H54 (cell line): ENCODE measurements around the gene PROX1.

Experiments
- DNase-seq: peaks from one replicate; pipeline ENCODE4 v3.0.0; 2011; ENCODE audit warnings: low spot score, mixed read lengths; ENCODE audit not compliant: insufficient read length
- FAIRE-seq: peaks from 3 replicates; lab custom pipeline; 2011; peaks lifted over from hg19 to GRCh38; lab: Jason Lieb, UNC
- POLR2A ChIP-seq: IDR thresholded peaks from 2 replicates; pipeline ENCODE4 v1.6.1; 2011; ENCODE audit warnings: low read depth, mild to moderate bottlenecking, low read length

The PROX1 gene

DNA sequence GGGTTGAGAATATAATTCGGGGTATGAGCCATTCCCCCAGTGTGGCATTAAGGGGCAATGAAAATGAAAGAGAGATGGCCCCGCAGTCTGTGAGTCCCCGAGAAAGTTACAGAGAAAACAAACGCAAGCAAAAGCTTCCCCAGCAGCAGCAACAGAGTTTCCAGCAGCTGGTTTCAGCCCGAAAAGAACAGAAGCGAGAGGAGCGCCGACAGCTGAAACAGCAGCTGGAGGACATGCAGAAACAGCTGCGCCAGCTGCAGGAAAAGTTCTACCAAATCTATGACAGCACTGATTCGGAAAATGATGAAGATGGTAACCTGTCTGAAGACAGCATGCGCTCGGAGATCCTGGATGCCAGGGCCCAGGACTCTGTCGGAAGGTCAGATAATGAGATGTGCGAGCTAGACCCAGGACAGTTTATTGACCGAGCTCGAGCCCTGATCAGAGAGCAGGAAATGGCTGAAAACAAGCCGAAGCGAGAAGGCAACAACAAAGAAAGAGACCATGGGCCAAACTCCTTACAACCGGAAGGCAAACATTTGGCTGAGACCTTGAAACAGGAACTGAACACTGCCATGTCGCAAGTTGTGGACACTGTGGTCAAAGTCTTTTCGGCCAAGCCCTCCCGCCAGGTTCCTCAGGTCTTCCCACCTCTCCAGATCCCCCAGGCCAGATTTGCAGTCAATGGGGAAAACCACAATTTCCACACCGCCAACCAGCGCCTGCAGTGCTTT is 9.4 kb downstream of the PROX1 start:
- DNase-seq (no peak), FAIRE-seq (no peak)
- TF ChIP-seq POLR2A: no peak

DNA sequence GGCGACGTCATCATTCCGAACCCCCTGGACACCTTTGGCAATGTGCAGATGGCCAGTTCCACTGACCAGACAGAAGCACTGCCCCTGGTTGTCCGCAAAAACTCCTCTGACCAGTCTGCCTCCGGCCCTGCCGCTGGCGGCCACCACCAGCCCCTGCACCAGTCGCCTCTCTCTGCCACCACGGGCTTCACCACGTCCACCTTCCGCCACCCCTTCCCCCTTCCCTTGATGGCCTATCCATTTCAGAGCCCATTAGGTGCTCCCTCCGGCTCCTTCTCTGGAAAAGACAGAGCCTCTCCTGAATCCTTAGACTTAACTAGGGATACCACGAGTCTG is 10.0 kb downstream of the PROX1 start:
- FAIRE-seq (no peak), DNase-seq (no peak)
- no peak for TF ChIP-seq POLR2A

DNA sequence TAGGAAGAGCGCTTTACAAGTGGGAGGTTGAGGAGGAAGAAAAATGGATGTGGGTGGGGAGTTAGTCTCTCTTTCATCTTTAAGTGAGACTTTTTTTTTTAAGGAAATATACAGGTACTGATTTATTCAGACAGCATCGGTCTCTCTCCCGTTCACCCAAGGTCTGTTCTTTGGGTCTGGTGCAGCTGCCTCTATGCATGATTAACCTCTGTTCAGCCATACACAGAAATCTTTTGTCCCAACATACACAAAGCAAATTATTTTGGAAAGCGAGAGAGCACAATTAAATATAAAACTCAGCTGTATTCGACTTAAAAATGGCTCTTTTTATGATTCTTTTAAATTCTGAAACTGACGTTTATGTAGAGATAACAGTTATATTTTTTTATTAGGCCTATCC is 11.0 kb downstream of the PROX1 start:
- TF ChIP-seq POLR2A: no peak
- DNase-seq (no peak), FAIRE-seq (no peak)

DNA sequence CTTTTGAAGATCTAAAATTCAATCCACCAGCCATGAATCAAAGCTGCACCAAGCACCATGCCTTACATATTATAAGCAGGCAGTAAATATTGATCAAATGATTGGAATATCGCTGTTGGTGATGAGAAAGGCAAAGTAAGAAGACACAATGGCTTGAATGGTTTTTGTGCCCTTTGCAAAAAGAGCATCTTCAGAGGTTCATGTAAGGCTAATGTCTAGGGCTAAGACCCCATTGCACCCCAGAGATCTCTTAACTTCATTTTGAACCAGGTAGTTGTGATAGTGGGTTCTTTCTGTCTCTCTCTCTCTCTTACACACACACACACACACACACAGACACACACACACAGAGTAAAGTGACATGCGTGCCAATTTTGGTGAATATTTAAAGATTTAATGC is 12.0 kb downstream of the PROX1 start:
- no peak for DNase-seq
- TF ChIP-seq POLR2A: no peak
- no peak for FAIRE-seq

DNA sequence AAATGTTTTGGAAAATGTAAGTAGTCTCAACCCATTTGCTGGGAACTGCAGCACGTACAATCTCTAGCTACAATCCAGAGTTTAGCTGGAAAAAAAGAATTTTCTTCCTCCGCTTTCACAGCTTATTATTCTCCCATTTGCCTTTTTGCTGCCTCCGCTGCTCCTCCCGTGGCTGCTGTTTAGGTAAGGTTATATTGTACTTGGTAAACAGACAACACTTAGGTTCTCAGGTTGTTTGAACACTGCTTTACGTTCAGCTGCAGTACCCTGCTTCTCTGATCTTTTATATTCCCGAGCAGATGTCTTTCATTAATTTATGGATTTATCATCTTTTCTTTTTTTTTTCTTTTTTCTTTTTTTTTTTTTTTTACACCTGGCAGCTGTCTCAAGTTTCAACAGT is 14.3 kb downstream of the PROX1 start:
- DNase-seq: no peak
- FAIRE-seq: no peak
- no peak for TF ChIP-seq POLR2A

DNA sequence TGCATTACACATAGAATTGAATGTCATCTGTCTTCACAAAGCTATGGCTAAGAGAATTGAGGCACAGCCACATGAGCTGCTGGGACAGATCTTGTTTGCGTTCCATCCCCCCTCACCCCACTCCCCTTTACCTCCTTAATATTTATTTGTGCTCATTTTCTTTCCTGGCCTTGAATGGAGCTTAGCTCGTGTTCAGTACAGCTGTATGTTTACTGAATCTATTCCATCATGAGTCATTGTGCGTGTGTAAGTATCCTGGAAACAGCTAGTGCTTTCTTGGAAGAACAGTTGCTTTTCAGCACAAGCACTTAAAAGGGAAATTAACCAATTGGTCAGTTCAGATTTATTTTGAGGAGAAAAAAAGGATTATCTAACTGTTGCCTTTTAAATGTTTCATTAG is 14.7 kb downstream of the PROX1 start:
- no peak for TF ChIP-seq POLR2A
- DNase-seq (no peak), FAIRE-seq (no peak)

DNA sequence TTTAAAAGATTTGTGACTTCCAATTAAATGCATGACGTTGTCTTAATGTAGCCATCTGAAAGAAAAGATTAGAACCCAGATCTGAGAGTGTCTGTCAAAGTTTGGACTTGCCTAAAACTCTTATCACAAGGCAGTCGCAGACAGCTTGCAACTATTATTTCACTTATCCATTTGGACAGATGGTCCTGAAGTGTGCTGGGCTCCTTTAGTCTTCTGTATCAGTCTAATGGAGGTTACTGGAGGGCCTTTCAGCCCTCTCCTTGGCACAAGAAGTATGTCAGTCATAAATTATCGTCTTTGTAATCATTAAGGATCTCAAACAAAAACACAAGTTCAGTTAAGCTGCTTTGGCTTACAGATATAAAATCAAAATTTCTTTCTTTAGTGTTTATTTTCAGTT is 15.5 kb downstream of the PROX1 start:
- no peak for DNase-seq
- FAIRE-seq: no peak
- no peak for TF ChIP-seq POLR2A

DNA sequence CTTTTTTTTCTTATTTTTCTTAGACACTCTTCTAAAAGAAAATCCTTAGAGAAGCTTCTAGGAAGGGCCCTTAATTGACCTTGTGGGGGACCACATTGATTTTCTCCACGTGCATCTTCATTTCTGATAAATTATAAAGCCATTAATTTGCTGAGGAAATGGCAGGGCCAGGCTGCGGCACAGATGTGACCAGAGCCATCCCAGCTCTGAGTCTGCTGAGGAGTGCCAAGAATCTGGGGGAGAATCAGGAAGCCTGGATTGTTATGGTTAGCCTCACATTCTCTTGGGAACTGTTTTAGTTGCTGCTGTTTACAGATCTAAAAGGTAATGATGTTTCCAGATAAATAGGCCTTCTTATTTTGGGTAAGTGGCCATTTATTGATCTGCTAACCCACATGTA is 16.2 kb downstream of the PROX1 start:
- no peak for TF ChIP-seq POLR2A
- DNase-seq (no peak), FAIRE-seq (no peak)

DNA sequence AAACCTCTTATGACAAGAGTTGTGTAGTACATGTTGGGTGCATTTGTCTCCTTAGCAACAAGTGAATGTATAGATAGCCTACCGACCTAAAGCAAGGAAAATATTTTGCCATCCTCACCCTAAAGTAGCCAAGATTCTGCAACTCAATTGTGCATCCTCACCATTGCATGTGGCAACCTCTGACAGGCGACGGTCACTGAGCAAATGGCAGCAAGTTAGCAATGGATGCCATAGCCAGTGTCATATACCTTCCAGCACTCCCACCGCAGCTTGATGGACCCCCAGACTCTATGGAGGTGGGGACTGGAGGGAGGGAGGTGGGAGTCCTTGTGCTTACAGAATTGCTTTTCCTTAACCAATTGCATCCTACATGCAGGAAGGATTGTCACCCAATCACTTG is 17.0 kb downstream of the PROX1 start:
- no peak for TF ChIP-seq POLR2A
- FAIRE-seq: no peak
- no peak for DNase-seq

DNA sequence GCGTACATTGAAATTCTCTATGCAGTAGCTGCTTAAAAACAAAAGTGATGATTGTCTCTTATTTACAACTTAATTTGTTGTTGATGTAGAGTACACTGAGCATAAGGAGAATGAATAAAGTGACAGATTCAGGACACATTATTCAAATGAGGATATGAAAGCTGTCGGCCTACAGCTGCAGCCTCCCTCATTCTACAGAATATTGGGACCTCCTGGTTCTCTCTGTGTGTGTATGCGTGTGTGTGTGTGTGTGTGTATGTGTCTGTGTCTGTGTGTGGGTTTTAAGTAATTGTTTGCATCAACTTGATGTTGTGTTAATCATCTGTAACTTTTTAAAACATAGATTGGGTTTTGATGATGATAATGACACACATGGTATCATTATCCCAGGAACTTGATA is 17.9 kb downstream of the PROX1 start:
- DNase-seq: no peak
- no peak for FAIRE-seq
- TF ChIP-seq POLR2A: no peak

DNA sequence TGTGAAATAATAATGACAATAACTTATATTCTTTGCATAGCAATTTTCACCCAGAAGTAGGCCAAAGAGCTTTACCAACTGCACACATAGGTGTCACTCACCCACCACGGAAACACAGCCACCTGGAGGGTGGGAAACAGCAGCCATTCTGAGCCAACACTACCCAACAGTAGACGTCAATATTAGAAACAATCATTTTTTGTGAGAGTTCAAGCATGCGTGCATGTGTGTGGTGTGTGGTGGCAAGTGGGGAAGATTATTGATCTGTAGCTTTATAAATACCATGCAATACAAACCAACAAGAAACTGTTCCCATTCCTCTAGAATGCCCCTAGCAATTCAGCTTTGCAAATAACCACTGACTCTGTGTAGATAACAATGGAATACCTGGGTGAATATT is 19.1 kb downstream of the PROX1 start:
- no peak for TF ChIP-seq POLR2A
- no peak for DNase-seq
- FAIRE-seq: no peak

DNA sequence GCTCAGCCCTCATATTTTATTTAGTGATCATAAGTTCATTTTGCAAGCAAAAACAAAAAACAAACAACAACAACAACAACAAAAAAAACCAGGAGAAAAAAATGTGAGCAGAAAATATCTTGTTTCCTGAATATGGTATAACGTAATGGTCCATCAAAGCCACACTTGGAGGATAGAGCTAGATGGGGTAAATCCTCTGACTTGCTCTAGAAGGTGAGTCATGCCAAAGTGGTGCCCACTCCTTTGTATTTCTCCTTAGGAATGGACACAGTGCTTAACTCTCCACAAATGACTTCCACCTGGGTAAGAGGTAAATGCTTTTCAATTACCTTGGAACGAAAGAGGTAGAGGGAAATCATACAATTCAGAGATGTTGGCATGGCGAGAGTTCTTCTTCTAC is 20.6 kb downstream of the PROX1 start:
- no peak for DNase-seq
- no peak for FAIRE-seq
- TF ChIP-seq POLR2A: no peak

DNA sequence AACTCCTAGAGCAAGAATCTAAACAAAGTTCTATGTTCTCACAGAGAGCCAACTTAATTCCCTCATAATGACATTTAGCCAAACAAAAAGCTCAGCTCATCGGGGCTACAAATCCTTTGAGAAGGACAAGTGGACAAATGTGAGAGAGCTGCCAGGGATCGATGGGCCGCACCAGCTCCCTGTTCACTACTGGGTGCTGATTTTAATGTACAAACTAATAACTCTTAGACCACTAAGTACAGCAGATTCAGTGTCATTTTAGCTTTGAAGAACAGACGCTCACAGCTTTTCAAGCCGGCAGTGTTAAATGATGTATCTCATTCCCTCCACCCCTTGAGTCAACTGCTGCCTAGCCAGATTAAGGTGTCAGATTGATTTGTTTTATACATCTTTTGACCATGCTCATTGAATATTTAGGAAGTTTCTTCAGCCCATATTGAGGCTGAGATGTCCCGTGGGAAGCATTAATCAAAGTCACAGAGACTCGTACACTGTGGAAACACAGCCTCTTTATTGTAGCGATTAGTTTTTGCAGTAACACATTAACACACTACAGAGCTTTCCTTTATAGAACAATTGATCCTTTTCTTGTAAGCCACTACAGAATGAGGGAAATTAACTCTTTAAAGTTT is 21.1 kb downstream of the PROX1 start:
- FAIRE-seq: no peak
- no peak for TF ChIP-seq POLR2A

DNA sequence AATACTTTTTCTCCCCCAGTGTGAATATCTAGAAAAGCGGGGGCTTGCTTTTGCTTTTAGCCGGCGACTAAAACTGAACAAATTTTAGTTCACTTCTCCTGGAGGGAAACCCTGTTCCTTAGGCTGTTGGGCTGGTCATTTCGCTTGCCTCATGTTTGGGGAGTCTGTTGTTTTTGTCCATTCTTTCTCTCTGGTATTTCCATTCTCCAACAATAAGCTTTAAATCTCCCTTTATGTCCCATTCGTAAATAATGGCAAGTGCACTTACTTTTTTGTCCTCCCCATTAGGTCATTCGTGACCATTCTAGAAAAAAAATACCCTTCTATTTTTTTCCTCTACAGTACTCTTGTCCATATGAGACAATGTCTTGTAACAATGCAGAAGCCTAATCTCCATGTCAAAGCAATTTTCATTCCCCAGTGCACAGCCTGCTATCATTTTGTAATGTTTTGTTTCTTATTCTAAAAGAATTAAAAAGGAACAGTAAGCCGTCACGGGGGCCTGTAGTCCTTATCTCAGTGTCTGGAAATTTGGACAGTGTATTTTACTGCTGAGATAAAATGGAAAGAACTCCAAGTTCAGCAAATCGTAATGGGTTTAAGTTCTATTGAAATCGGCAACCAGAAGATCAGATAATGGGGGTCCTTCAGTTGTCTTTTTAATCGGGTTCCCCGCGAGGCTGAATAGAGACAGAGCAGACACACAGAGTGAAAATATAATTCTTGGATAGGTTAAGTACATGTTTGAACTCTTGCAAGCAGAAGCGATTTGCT is 21.8 kb downstream of the PROX1 start:
- DNase-seq: no peak
- no peak for FAIRE-seq

More for the DNA sequence above, 21.1 kb downstream of the PROX1 start:
- DNase-seq: no peak

More for the DNA sequence above, 21.8 kb downstream of the PROX1 start:
- TF ChIP-seq POLR2A: no peak
